GM12878 (cell line): ENCODE measurements around the gene SOX5. TPM values are rescaled to one million over a fixed set of nuclear protein-coding genes. Genes with fewer than 3 reads are reported as not detected.

ENCODE experiments used
- ATAC-seq: fragments of 200-7000 bp; cut with Tn5 transposase; 3 replicates; pipeline ENCODE4 v1.9.1; 2020; ENCODE audit warnings: mild to moderate bottlenecking, moderate library complexity
- BruUV-seq: library from RNA; stranded (reverse); fragments of 400-500 nt; replicated peaks from 2 replicates; lab custom pipeline; 2021; lab: Mats Ljungman, UMichigan
- CTCF ChIA-PET: fragments of 300-600 bp; sonication (Branson Sonifier 250); formaldehyde crosslinking; extraction: SDS; loops from one replicate; lab custom pipeline; 2021; ENCODE audit warnings: inconsistent platforms; lab: Yijun Ruan, JAX
- POLR2A ChIA-PET: fragments of 350-600 bp; formaldehyde crosslinking; extraction: SDS; loops from one replicate; lab custom pipeline; 2021; ENCODE audit warnings: inconsistent platforms; lab: Charles Lee
- RAD21 ChIA-PET: fragments of 300-600 bp; sonication (Branson Sonifier 250); formaldehyde crosslinking; loops from one replicate; lab custom pipeline; 2023; ENCODE audit warnings: antibody characterized with exemption; ENCODE audit not compliant: unreplicated experiment; lab: Charles Lee
- SMC1A ChIA-PET: fragments of 300-600 bp; sonication (Branson Sonifier 250); formaldehyde crosslinking; loops from one replicate; lab custom pipeline; 2023; ENCODE audit not compliant: unreplicated experiment, uncharacterized antibody; lab: Charles Lee
- DNase-seq: peaks from one replicate; pipeline ENCODE4 v3.0.0-alpha.2; 2011; ENCODE audit warnings: low read depth, low spot score
- FAIRE-seq: peaks from 3 replicates; lab custom pipeline; 2011; peaks lifted over from hg19 to GRCh38; lab: Jason Lieb, UNC
- H2AFZ ChIP-seq: 2 replicates; pipeline ENCODE4 v1.6.0; 2011; ENCODE audit warnings: low read depth, low read length, control low read depth; ENCODE audit not compliant: control insufficient read depth
- H3K27ac ChIP-seq: 2 replicates; pipeline ENCODE4 v1.5.1; 2011; ENCODE audit warnings: control low read depth; ENCODE audit not compliant: control insufficient read depth, insufficient read depth
- H3K27me3 ChIP-seq, 2 experiments: replicated peaks in 1 of 2; 2 replicates each; pipeline versions ENCODE4 v1.6.0 to v1.6.1; 2011; ENCODE audit warnings: low read length in 1 of 2; ENCODE audit not compliant: control insufficient read depth in 2 of 2, insufficient read depth in 2 of 2
- H3K36me3 ChIP-seq, 2 experiments: 2 replicates each; pipeline ENCODE4 v1.5.1; 2011; ENCODE audit warnings: low read length in 1 of 2; ENCODE audit not compliant: control insufficient read depth in 2 of 2, insufficient read depth in 2 of 2
- H3K4me1 ChIP-seq: 2 replicates; pipeline ENCODE4 v1.6.1; 2011; ENCODE audit warnings: mild to moderate bottlenecking, low read length, moderate library complexity, mixed read lengths; ENCODE audit not compliant: control insufficient read depth, insufficient read depth
- H3K4me2 ChIP-seq: 2 replicates; pipeline ENCODE4 v1.6.0; 2011; ENCODE audit warnings: control low read depth; ENCODE audit not compliant: control insufficient read depth, insufficient read depth
- H3K4me3 ChIP-seq: fragments of 200-600 bp; sonication (generic); 2 replicates; pipeline ENCODE4 v1.5.1; 2016
- H3K79me2 ChIP-seq: 2 replicates; pipeline ENCODE4 v1.6.0; 2011; ENCODE audit warnings: low read length; ENCODE audit not compliant: control insufficient read depth, insufficient read depth
- H3K9ac ChIP-seq: 2 replicates; pipeline ENCODE4 v1.8.0; 2011; ENCODE audit warnings: low read length, control low read depth, mixed read lengths; ENCODE audit not compliant: control insufficient read depth, insufficient read depth
- H3K9me3 ChIP-seq: replicated peaks from 3 replicates; pipeline ENCODE4 v1.5.1; 2011; ENCODE audit warnings: mild to moderate bottlenecking, low read length; ENCODE audit not compliant: control insufficient read depth, insufficient read depth
- H4K20me1 ChIP-seq: 2 replicates; pipeline ENCODE4 v1.6.0; 2011; ENCODE audit not compliant: control insufficient read depth, insufficient read depth
- EZH2 ChIP-seq: IDR thresholded peaks from 2 replicates; pipeline ENCODE4 v1.6.1; 2012; ENCODE audit warnings: low read depth, mild to moderate bottlenecking, control low read depth, inconsistent platforms, low read length, borderline replicate concordance; ENCODE audit not compliant: control insufficient read depth
- HDAC6 ChIP-seq: fragments of 200-600 bp; sonication (generic); IDR thresholded peaks from one replicate; pipeline ENCODE4 v1.8.0; 2017; ENCODE audit warnings: antibody characterized with exemption; ENCODE audit not compliant: unreplicated experiment
- SMC3 ChIP-seq: IDR thresholded peaks from 2 replicates; pipeline ENCODE4 v1.6.1; 2011; ENCODE audit warnings: low read length, improper control_type of control experiment, borderline replicate concordance
- YBX1 ChIP-seq: fragments of 450-650 bp; IDR thresholded peaks from 2 replicates; pipeline ENCODE4 v1.6.1; 2016; ENCODE audit warnings: antibody characterized with exemption
- WGBS: methylation state at CpG from one replicate; pipeline ENCODE4 v1.1.6; 2016; ENCODE audit warnings: low lambda C conversion rate; ENCODE audit not compliant: insufficient replicate concordance, insufficient coverage; ENCODE audit errors: missing lambda C conversion rate; 5-methylcytosine and 5-hydroxymethylcytosine counted together
- in situ Hi-C: fragments of 300-500 bp; cut with MboI; formaldehyde crosslinking; loops from 9 replicates; pipeline ENCODE4 v1.14.3; 2018; ENCODE audit warnings: mixed read lengths
- intact Hi-C: fragments of 100-400 bp; cut with micrococcal nuclease; formaldehyde crosslinking; loops from one replicate; pipeline ENCODE4 v1.14.2; 2022; ENCODE audit not compliant: unreplicated experiment
- polyA plus RNA-seq, 11 experiments: library from polyadenylated mRNA; depleted of rRNA in 4 of 11; unstranded in 6 of 11; stranded (reverse) in 5 of 11; fragments of >200 nt; fragmentation: Nextera tagmentation in 4 of 11; fragmentation: Illumina TruSeq in 1 of 11; extraction: Ambion mirVana in 4 of 11; extraction: Trizol in 1 of 11; gene quantifications; 1 replicate in 1 of 11; 2 replicates in 10 of 11; pipeline versions ENCODE4 v1.2.1 to v1.2.3, GENCODE V29; 2011 to 2016; ENCODE audit warnings: inconsistent platforms in 2 of 11, missing spikeins in 2 of 11, low read depth in 1 of 11
- total RNA-seq, 4 experiments: library from RNA; depleted of rRNA in 3 of 4; stranded (reverse); fragments of >200 nt in 3 of 4; fragmentation: Illumina TruSeq in 1 of 4; extraction: Trizol in 1 of 4; gene quantifications; 2 replicates each; pipeline versions ENCODE4 v1.2.1 to v1.2.3, GENCODE V29; 2013 to 2021
- TF ChIP-seq, protein P1 (sequence below): fragments of 450-650 bp; IDR thresholded peaks from 2 replicates; pipeline ENCODE4 v1.6.1; 2018; ENCODE audit warnings: borderline replicate concordance, mild to moderate bottlenecking; ENCODE audit not compliant: partially characterized antibody
- TF ChIP-seq, protein P2 (sequence below): fragments of 450-650 bp; IDR thresholded peaks from 2 replicates; pipeline ENCODE4 v1.6.1; 2016; ENCODE audit warnings: mild to moderate bottlenecking, moderate library complexity, borderline replicate concordance
- TF ChIP-seq, protein P3 (sequence below): fragments of 450-650 bp; IDR thresholded peaks from 2 replicates; pipeline ENCODE4 v1.6.1; 2017; ENCODE audit warnings: mild to moderate bottlenecking, moderate library complexity

The SOX5 gene
- total and polyA plus RNA-seq, 10 of the 15 experiments (the other 5 are each of a cell fraction or from before 2014, with no cell fraction given), result 0.08 to 1.0 (median 0.24) TPM

DNA sequence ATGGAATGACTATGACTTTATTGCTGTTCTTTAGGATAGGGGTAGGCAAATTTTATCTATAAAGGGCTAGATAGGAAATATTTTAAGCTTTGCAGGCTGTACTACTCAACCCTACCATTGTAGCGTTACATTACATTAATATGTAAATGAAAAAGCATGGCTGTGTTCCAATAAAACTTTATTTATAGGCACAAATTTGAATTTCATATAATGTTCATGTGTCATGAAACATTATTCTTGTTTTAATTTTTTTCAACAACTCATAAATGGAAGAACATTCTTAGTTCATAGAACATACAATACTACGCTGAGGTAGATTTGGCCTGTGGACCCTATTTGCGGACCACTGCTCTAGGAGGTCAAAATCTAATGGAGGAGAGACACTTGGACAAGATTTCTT, 133.7 kb downstream of the SOX5 start:
- whole genome bisulfite sequencing, result 68% methylated on average over 3 of the region's 3 CpGs
- in situ Hi-C loops (no loop called here), intact Hi-C loops (no loop called here)
- H3K9me3 ChIP-seq, result no peaks in the 10 kb centered on the region
- no peaks in the 10 kb centered on the region for H3K27me3 ChIP-seq
- H3K27ac ChIP-seq, result no peak overlapping the region
- ATAC-seq, result no peak
- ChIA-PET CTCF (no interaction called here), POLR2A (no interaction called here), RAD21 (no interaction called here), SMC1A (no interaction called here)
- no peak for FAIRE-seq
- no TSS peak for BruUV-seq
- no peak overlapping the region for H3K4me2 ChIP-seq
- H3K9ac ChIP-seq, result no peak overlapping the region
- H3K36me3 ChIP-seq, result no peaks in the 10 kb centered on the region
- H4K20me1 ChIP-seq, result no peaks in the 10 kb centered on the region
- H2AFZ ChIP-seq, result no peak overlapping the region
- H3K4me3 ChIP-seq, result no peak overlapping the region
- TF ChIP-seq, protein P1, sequence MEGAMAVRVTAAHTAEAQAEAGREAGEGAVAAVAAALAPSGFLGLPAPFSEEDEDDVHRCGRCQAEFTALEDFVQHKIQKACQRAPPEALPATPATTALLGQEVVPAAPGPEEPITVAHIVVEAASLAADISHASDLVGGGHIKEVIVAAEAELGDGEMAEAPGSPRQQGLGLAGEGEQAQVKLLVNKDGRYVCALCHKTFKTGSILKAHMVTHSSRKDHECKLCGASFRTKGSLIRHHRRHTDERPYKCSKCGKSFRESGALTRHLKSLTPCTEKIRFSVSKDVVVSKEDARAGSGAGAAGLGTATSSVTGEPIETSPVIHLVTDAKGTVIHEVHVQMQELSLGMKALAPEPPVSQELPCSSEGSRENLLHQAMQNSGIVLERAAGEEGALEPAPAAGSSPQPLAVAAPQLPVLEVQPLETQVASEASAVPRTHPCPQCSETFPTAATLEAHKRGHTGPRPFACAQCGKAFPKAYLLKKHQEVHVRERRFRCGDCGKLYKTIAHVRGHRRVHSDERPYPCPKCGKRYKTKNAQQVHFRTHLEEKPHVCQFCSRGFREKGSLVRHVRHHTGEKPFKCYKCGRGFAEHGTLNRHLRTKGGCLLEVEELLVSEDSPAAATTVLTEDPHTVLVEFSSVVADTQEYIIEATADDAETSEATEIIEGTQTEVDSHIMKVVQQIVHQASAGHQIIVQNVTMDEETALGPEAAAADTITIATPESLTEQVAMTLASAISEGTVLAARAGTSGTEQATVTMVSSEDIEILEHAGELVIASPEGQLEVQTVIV, result no peak
- TF ChIP-seq HDAC6, result no peak
- TF ChIP-seq, protein P2, sequence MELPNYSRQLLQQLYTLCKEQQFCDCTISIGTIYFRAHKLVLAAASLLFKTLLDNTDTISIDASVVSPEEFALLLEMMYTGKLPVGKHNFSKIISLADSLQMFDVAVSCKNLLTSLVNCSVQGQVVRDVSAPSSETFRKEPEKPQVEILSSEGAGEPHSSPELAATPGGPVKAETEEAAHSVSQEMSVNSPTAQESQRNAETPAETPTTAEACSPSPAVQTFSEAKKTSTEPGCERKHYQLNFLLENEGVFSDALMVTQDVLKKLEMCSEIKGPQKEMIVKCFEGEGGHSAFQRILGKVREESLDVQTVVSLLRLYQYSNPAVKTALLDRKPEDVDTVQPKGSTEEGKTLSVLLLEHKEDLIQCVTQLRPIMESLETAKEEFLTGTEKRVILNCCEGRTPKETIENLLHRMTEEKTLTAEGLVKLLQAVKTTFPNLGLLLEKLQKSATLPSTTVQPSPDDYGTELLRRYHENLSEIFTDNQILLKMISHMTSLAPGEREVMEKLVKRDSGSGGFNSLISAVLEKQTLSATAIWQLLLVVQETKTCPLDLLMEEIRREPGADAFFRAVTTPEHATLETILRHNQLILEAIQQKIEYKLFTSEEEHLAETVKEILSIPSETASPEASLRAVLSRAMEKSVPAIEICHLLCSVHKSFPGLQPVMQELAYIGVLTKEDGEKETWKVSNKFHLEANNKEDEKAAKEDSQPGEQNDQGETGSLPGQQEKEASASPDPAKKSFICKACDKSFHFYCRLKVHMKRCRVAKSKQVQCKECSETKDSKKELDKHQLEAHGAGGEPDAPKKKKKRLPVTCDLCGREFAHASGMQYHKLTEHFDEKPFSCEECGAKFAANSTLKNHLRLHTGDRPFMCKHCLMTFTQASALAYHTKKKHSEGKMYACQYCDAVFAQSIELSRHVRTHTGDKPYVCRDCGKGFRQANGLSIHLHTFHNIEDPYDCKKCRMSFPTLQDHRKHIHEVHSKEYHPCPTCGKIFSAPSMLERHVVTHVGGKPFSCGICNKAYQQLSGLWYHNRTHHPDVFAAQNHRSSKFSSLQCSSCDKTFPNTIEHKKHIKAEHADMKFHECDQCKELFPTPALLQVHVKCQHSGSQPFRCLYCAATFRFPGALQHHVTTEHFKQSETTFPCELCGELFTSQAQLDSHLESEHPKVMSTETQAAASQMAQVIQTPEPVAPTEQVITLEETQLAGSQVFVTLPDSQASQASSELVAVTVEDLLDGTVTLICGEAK, result peak; percentile 43; the same call in 1 of the 2 replicates
- no peak for TF ChIP-seq SMC3
- TF ChIP-seq, protein P3, sequence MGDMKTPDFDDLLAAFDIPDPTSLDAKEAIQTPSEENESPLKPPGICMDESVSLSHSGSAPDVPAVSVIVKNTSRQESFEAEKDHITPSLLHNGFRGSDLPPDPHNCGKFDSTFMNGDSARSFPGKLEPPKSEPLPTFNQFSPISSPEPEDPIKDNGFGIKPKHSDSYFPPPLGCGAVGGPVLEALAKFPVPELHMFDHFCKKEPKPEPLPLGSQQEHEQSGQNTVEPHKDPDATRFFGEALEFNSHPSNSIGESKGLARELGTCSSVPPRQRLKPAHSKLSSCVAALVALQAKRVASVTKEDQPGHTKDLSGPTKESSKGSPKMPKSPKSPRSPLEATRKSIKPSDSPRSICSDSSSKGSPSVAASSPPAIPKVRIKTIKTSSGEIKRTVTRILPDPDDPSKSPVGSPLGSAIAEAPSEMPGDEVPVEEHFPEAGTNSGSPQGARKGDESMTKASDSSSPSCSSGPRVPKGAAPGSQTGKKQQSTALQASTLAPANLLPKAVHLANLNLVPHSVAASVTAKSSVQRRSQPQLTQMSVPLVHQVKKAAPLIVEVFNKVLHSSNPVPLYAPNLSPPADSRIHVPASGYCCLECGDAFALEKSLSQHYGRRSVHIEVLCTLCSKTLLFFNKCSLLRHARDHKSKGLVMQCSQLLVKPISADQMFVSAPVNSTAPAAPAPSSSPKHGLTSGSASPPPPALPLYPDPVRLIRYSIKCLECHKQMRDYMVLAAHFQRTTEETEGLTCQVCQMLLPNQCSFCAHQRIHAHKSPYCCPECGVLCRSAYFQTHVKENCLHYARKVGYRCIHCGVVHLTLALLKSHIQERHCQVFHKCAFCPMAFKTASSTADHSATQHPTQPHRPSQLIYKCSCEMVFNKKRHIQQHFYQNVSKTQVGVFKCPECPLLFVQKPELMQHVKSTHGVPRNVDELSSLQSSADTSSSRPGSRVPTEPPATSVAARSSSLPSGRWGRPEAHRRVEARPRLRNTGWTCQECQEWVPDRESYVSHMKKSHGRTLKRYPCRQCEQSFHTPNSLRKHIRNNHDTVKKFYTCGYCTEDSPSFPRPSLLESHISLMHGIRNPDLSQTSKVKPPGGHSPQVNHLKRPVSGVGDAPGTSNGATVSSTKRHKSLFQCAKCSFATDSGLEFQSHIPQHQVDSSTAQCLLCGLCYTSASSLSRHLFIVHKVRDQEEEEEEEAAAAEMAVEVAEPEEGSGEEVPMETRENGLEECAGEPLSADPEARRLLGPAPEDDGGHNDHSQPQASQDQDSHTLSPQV, result no peak
- no peak for TF ChIP-seq YBX1
- TF ChIP-seq EZH2, result no peak
- no peaks in the 10 kb centered on the region for H3K4me1 ChIP-seq
- no peaks in the 10 kb centered on the region for H3K79me2 ChIP-seq
- no peak for DNase-seq
